BLaER1 treated with 17β-estradiol and CSF1 and Interleukin-3, amounts not matched to agents 10 nM and 100 nM (cell line): ENCODE data around the gene GGNBP2.

Experiments used
- H3K27ac ChIP-seq, 11 experiments: shearing (Covaris generic); formaldehyde crosslinking; 2 replicates each; pipeline ENCODE4 v1.8.1; 2022
- H3K27me3 ChIP-seq, 11 experiments: shearing (Covaris generic); formaldehyde crosslinking; 2 replicates each; pipeline ENCODE4 v1.8.1; 2022
- H3K36me3 ChIP-seq, 11 experiments: shearing (Covaris generic); formaldehyde crosslinking; 2 replicates each; pipeline ENCODE4 v1.8.1; 2022
- H3K4me1 ChIP-seq, 10 experiments: shearing (Covaris generic); formaldehyde crosslinking; 2 replicates each; pipeline ENCODE4 v1.8.1; 2022
- H3K4me2 ChIP-seq, 11 experiments: shearing (Covaris generic); formaldehyde crosslinking; 2 replicates each; pipeline ENCODE4 v1.8.1; 2022
- H3K4me3 ChIP-seq, 10 experiments: shearing (Covaris generic); formaldehyde crosslinking; 2 replicates each; pipeline ENCODE4 v1.8.1; 2022
- H3K9ac ChIP-seq, 11 experiments: shearing (Covaris generic); formaldehyde crosslinking; 2 replicates each; pipeline ENCODE4 v1.8.1; 2022
- H3K9me3 ChIP-seq, 11 experiments: shearing (Covaris generic); formaldehyde crosslinking; replicated peaks in 1 of 11; 2 replicates each; pipeline ENCODE4 v1.8.1; 2022
- H4K20me1 ChIP-seq, 11 experiments: shearing (Covaris generic); formaldehyde crosslinking; 2 replicates each; pipeline ENCODE4 v1.8.1; 2022
- Cebpa-rat ChIP-seq, 11 experiments: shearing (Covaris generic); IDR thresholded peaks; 2 replicates each; pipeline ENCODE4 v1.8.1; 2022

Gene GGNBP2

GRCh38 chr17:36510636-36511035 is 34.1 kb upstream of the GGNBP2 start:
- Histone ChIP-seq H3K9me3 (no peaks in the 10 kb centered on the region), H3K9ac (no peak overlapping the region), H3K27me3 (no peaks in the 10 kb centered on the region), H3K27ac (no peak overlapping the region), H3K4me1 (no peaks in the 10 kb centered on the region), H3K4me3 (no peak overlapping the region), H4K20me1 (peaks cover 0 to 47% (median 0%) of the 10 kb centered on the region in 11 experiments; a peak in 6 of 22 replicates), H3K36me3 (peaks cover 86 to 100% (median 97%) of the 10 kb centered on the region in 11 experiments), H3K4me2 (no peak overlapping the region)
- no peak for TF ChIP-seq Cebpa-rat (IDR thresholded peaks at IDR 0.05)

- H3K4me1 ChIP-seq: no peaks in the 10 kb centered on the region
- H3K9me3 ChIP-seq: no peaks in the 10 kb centered on the region
- peaks cover 85 to 100% (median 97%) of the 10 kb centered on the region in 11 experiments for H3K36me3 ChIP-seq
- H4K20me1 ChIP-seq: peaks cover 0 to 50% (median 0%) of the 10 kb centered on the region in 11 experiments; a peak in 6 of 22 replicates
- no peak overlapping the region for H3K4me3 ChIP-seq
- no peak overlapping the region for H3K9ac ChIP-seq
- H3K27me3 ChIP-seq: no peaks in the 10 kb centered on the region
- no peak overlapping the region for H3K4me2 ChIP-seq
- no peak for TF ChIP-seq Cebpa-rat (IDR thresholded peaks at IDR 0.05)
- H3K27ac ChIP-seq: no peak overlapping the region
These were observed 33.5 kb upstream of the GGNBP2 start for GRCh38 chr17:36511216-36511615.

- no peak for TF ChIP-seq Cebpa-rat (IDR thresholded peaks at IDR 0.05)
- no peaks in the 10 kb centered on the region for H3K9me3 ChIP-seq
- peaks cover 0 to 38% (median 0%) of the 10 kb centered on the region in 11 experiments; a peak in 6 of 22 replicates for H4K20me1 ChIP-seq
- no peak overlapping the region for H3K27ac ChIP-seq
- H3K9ac ChIP-seq: no peak overlapping the region; a peak in 1 of 22 replicates
- H3K4me2 ChIP-seq: no peak overlapping the region
- peaks cover 77 to 100% (median 96%) of the 10 kb centered on the region in 11 experiments for H3K36me3 ChIP-seq
- no peaks in the 10 kb centered on the region for H3K4me1 ChIP-seq
- no peaks in the 10 kb centered on the region for H3K27me3 ChIP-seq
- no peak overlapping the region for H3K4me3 ChIP-seq
These were observed 32.1 kb upstream of the GGNBP2 start for GRCh38 chr17:36512641-36513040.

GRCh38 chr17:36514856-36515255 is 29.9 kb upstream of the GGNBP2 start:
- Histone ChIP-seq H3K27ac (no peak overlapping the region), H3K36me3 (peaks cover 66 to 97% (median 91%) of the 10 kb centered on the region in 11 experiments), H4K20me1 (peaks cover 0 to 30% (median 0%) of the 10 kb centered on the region in 11 experiments; a peak in 5 of 22 replicates), H3K9me3 (no peaks in the 10 kb centered on the region), H3K4me1 (peaks cover 0 to 3% (median 0%) of the 10 kb centered on the region in 10 experiments; a peak in 1 of 20 replicates), H3K4me2 (no peak overlapping the region), H3K9ac (no peak overlapping the region), H3K27me3 (no peaks in the 10 kb centered on the region), H3K4me3 (no peak overlapping the region)
- no peak for TF ChIP-seq Cebpa-rat (IDR thresholded peaks at IDR 0.05)

GRCh38 chr17:36515837-36516236 is 28.9 kb upstream of the GGNBP2 start:
- H3K4me3 ChIP-seq: no peak overlapping the region
- H3K4me1 ChIP-seq: peaks cover 0 to 5% (median 0%) of the 10 kb centered on the region in 10 experiments; a peak in 1 of 20 replicates
- H3K9me3 ChIP-seq: no peaks in the 10 kb centered on the region
- no peak overlapping the region for H3K27ac ChIP-seq
- H3K9ac ChIP-seq: no peak overlapping the region
- H4K20me1 ChIP-seq: peaks cover 0 to 23% (median 0%) of the 10 kb centered on the region in 11 experiments; a peak in 5 of 22 replicates
- H3K36me3 ChIP-seq: peaks cover 65 to 97% (median 91%) of the 10 kb centered on the region in 11 experiments
- H3K27me3 ChIP-seq: no peaks in the 10 kb centered on the region
- no peak for TF ChIP-seq Cebpa-rat (IDR thresholded peaks at IDR 0.05)
- no peak overlapping the region for H3K4me2 ChIP-seq

GRCh38 chr17:36523113-36523512 is 21.6 kb upstream of the GGNBP2 start:
- H3K4me1 ChIP-seq: peaks cover 0 to 5% (median 0%) of the 10 kb centered on the region in 10 experiments; a peak in 2 of 20 replicates
- H3K4me3 ChIP-seq: no peak overlapping the region
- peaks cover 0 to 34% (median 13%) of the 10 kb centered on the region in 11 experiments; a peak in 10 of 22 replicates for H4K20me1 ChIP-seq
- H3K9ac ChIP-seq: no peak overlapping the region
- TF ChIP-seq Cebpa-rat (IDR thresholded peaks at IDR 0.05): no peak
- H3K4me2 ChIP-seq: no peak overlapping the region
- no peaks in the 10 kb centered on the region for H3K9me3 ChIP-seq
- peaks cover 72 to 97% (median 94%) of the 10 kb centered on the region in 11 experiments for H3K36me3 ChIP-seq
- no peak overlapping the region for H3K27ac ChIP-seq
- no peaks in the 10 kb centered on the region for H3K27me3 ChIP-seq

GRCh38 chr17:36524428-36524876 is 20.3 kb upstream of the GGNBP2 start:
- no peak overlapping the region for H3K27ac ChIP-seq
- peaks cover 72 to 100% (median 97%) of the 10 kb centered on the region in 11 experiments for H3K36me3 ChIP-seq
- H3K9ac ChIP-seq: no peak overlapping the region

GRCh38 chr17:36525113-36525512 is 19.6 kb upstream of the GGNBP2 start:
- H3K36me3 ChIP-seq: peaks cover 72 to 100% (median 97%) of the 10 kb centered on the region in 11 experiments
- no peak overlapping the region for H3K9ac ChIP-seq
- no peak overlapping the region for H3K4me3 ChIP-seq
- H4K20me1 ChIP-seq: peaks cover 0 to 49% (median 21%) of the 10 kb centered on the region in 11 experiments; a peak in 14 of 22 replicates
- H3K4me1 ChIP-seq: peaks cover 0 to 18% (median 11%) of the 10 kb centered on the region in 10 experiments; a peak in 14 of 20 replicates
- H3K4me2 ChIP-seq: no peak overlapping the region
- H3K9me3 ChIP-seq: no peaks in the 10 kb centered on the region
- no peak for TF ChIP-seq Cebpa-rat (IDR thresholded peaks at IDR 0.05)
- H3K27ac ChIP-seq: no peak overlapping the region
- no peaks in the 10 kb centered on the region for H3K27me3 ChIP-seq

More at GRCh38 chr17:36524428-36524876, 20.3 kb upstream of the GGNBP2 start:
- Histone ChIP-seq H3K4me2 (no peak overlapping the region), H3K4me3 (no peak overlapping the region), H3K9me3 (no peaks in the 10 kb centered on the region), H3K4me1 (peaks cover 0 to 17% (median 10%) of the 10 kb centered on the region in 10 experiments; a peak in 14 of 20 replicates), H4K20me1 (peaks cover 0 to 47% (median 16%) of the 10 kb centered on the region in 11 experiments; a peak in 14 of 22 replicates), H3K27me3 (no peaks in the 10 kb centered on the region)
- TF ChIP-seq Cebpa-rat (IDR thresholded peaks at IDR 0.05): no peak

GRCh38 chr17:36525888-36526287 is 18.8 kb upstream of the GGNBP2 start:
- Histone ChIP-seq H4K20me1 (peaks cover 0 to 49% (median 21%) of the 10 kb centered on the region in 11 experiments; a peak in 14 of 22 replicates), H3K4me3 (no peak overlapping the region), H3K4me2 (no peak overlapping the region), H3K9me3 (no peaks in the 10 kb centered on the region), H3K4me1 (peaks cover 0 to 18% (median 11%) of the 10 kb centered on the region in 10 experiments; a peak in 14 of 20 replicates), H3K27me3 (no peaks in the 10 kb centered on the region), H3K36me3 (peaks cover 64 to 100% (median 95%) of the 10 kb centered on the region in 11 experiments), H3K9ac (no peak overlapping the region), H3K27ac (no peak overlapping the region)
- no peak for TF ChIP-seq Cebpa-rat (IDR thresholded peaks at IDR 0.05)
